GM23338 (cell line): ENCODE data around the gene GDPD5. TPM values are rescaled to one million over a fixed set of nuclear protein-coding genes. Genes with fewer than 3 reads are reported as not detected.

ENCODE experiments used
- EZH2 ChIP-seq: fragments of 200-600 bp; sonication (generic); IDR thresholded peaks from one replicate; pipeline ENCODE4 v1.8.0; 2017; ENCODE audit warnings: antibody characterized with exemption, mild to moderate bottlenecking, low read depth; ENCODE audit not compliant: unreplicated experiment
- polyA plus RNA-seq: library from polyadenylated mRNA; unstranded; fragments of >200 nt; fragmentation: Nextera tagmentation; extraction: Ambion mirVana; gene quantifications from 2 replicates; pipeline ENCODE4 v1.2.1, GENCODE V29; 2016
- total RNA-seq: library from RNA; depleted of rRNA; stranded (reverse); fragments of >200 nt; shearing (Covaris generic); gene quantifications from 2 replicates; pipeline ENCODE4 v1.2.3, GENCODE V29; 2014
- TF ChIP-seq, protein P1 (sequence below): fragments of 250-450 bp; sonication (Bioruptor Pico); IDR thresholded peaks from 2 replicates; pipeline ENCODE4 v1.5.0; 2020; ENCODE audit warnings: mild to moderate bottlenecking, moderate library complexity
- TF ChIP-seq, protein P2 (sequence below): IDR thresholded peaks from one replicate; pipeline ENCODE4 v1.6.1; 2018; ENCODE audit warnings: antibody characterized with exemption; ENCODE audit not compliant: unreplicated experiment
- TF ChIP-seq, protein P3 (sequence below): IDR thresholded peaks from 2 replicates; pipeline ENCODE4 v1.6.1; 2016; ENCODE audit warnings: antibody characterized with exemption

GDPD5 gene
- total and polyA plus RNA-seq, 2 experiments from 2014 or later: 1.6 to 4.9 TPM

DNA sequence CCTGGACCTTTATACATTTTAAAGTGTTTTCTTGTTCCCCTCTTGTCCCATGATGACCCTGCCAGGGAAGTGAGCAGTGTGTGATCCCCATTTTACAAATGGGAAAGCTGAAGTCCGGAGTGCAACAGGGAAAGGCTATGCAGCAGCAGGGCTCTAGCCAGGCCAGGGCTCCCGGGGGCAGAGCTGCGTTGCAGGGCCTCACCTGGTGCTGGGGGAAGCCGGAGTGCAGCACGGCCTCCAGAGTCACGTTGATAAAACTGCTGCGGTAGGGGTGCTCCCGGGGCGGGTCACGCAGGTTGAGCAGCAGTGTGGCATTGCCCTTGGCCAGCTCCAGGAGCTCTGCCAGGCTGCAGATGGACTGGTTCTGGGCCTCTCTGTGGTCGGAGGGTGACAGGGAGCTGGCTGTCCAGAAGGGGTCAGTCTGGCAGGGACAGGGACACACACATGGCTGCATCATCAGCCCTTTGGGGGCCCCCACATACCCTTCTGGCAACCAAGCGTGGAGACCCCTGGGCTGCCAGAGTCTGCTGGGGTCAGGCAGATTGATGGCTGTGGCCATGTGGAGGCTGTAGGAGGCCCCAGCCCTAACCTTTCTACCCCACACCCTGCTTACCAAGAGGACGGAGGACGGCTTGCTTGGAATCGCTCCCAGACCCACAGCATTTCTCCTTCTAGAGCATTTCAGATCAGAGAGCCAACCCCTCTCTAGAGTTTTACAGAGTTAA lies 83.4 kb downstream of the GDPD5 start (continued):
- TF ChIP-seq, protein P1, sequence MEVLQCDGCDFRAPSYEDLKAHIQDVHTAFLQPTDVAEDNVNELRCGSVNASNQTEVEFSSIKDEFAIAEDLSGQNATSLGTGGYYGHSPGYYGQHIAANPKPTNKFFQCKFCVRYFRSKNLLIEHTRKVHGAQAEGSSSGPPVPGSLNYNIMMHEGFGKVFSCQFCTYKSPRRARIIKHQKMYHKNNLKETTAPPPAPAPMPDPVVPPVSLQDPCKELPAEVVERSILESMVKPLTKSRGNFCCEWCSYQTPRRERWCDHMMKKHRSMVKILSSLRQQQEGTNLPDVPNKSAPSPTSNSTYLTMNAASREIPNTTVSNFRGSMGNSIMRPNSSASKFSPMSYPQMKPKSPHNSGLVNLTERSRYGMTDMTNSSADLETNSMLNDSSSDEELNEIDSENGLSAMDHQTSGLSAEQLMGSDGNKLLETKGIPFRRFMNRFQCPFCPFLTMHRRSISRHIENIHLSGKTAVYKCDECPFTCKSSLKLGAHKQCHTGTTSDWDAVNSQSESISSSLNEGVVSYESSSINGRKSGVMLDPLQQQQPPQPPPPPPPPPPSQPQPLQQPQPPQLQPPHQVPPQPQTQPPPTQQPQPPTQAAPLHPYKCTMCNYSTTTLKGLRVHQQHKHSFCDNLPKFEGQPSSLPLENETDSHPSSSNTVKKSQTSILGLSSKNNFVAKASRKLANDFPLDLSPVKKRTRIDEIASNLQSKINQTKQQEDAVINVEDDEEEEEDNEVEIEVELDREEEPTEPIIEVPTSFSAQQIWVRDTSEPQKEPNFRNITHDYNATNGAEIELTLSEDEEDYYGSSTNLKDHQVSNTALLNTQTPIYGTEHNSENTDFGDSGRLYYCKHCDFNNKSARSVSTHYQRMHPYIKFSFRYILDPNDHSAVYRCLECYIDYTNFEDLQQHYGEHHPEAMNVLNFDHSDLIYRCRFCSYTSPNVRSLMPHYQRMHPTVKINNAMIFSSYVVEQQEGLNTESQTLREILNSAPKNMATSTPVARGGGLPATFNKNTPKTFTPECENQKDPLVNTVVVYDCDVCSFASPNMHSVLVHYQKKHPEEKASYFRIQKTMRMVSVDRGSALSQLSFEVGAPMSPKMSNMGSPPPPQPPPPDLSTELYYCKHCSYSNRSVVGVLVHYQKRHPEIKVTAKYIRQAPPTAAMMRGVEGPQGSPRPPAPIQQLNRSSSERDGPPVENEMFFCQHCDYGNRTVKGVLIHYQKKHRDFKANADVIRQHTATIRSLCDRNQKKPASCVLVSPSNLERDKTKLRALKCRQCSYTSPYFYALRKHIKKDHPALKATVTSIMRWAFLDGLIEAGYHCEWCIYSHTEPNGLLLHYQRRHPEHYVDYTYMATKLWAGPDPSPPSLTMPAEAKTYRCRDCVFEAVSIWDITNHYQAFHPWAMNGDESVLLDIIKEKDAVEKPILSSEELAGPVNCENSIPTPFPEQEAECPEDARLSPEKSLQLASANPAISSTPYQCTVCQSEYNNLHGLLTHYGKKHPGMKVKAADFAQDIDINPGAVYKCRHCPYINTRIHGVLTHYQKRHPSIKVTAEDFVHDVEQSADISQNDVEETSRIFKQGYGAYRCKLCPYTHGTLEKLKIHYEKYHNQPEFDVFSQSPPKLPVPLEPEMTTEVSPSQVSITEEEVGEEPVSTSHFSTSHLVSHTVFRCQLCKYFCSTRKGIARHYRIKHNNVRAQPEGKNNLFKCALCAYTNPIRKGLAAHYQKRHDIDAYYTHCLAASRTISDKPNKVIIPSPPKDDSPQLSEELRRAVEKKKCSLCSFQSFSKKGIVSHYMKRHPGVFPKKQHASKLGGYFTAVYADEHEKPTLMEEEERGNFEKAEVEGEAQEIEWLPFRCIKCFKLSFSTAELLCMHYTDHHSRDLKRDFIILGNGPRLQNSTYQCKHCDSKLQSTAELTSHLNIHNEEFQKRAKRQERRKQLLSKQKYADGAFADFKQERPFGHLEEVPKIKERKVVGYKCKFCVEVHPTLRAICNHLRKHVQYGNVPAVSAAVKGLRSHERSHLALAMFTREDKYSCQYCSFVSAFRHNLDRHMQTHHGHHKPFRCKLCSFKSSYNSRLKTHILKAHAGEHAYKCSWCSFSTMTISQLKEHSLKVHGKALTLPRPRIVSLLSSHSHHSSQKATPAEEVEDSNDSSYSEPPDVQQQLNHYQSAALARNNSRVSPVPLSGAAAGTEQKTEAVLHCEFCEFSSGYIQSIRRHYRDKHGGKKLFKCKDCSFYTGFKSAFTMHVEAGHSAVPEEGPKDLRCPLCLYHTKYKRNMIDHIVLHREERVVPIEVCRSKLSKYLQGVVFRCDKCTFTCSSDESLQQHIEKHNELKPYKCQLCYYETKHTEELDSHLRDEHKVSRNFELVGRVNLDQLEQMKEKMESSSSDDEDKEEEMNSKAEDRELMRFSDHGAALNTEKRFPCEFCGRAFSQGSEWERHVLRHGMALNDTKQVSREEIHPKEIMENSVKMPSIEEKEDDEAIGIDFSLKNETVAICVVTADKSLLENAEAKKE (CRISPR knock-in tag): no peak
- TF ChIP-seq, protein P2, sequence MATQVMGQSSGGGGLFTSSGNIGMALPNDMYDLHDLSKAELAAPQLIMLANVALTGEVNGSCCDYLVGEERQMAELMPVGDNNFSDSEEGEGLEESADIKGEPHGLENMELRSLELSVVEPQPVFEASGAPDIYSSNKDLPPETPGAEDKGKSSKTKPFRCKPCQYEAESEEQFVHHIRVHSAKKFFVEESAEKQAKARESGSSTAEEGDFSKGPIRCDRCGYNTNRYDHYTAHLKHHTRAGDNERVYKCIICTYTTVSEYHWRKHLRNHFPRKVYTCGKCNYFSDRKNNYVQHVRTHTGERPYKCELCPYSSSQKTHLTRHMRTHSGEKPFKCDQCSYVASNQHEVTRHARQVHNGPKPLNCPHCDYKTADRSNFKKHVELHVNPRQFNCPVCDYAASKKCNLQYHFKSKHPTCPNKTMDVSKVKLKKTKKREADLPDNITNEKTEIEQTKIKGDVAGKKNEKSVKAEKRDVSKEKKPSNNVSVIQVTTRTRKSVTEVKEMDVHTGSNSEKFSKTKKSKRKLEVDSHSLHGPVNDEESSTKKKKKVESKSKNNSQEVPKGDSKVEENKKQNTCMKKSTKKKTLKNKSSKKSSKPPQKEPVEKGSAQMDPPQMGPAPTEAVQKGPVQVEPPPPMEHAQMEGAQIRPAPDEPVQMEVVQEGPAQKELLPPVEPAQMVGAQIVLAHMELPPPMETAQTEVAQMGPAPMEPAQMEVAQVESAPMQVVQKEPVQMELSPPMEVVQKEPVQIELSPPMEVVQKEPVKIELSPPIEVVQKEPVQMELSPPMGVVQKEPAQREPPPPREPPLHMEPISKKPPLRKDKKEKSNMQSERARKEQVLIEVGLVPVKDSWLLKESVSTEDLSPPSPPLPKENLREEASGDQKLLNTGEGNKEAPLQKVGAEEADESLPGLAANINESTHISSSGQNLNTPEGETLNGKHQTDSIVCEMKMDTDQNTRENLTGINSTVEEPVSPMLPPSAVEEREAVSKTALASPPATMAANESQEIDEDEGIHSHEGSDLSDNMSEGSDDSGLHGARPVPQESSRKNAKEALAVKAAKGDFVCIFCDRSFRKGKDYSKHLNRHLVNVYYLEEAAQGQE: no peak
- TF ChIP-seq, protein P3, sequence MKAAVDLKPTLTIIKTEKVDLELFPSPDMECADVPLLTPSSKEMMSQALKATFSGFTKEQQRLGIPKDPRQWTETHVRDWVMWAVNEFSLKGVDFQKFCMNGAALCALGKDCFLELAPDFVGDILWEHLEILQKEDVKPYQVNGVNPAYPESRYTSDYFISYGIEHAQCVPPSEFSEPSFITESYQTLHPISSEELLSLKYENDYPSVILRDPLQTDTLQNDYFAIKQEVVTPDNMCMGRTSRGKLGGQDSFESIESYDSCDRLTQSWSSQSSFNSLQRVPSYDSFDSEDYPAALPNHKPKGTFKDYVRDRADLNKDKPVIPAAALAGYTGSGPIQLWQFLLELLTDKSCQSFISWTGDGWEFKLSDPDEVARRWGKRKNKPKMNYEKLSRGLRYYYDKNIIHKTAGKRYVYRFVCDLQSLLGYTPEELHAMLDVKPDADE: no peak
- TF ChIP-seq EZH2: no peak
